Neural progenitor cell (in vitro differentiated cells): ENCODE results near the gene NEK10.

Experiments used
- EZH2 ChIP-seq: fragments of 200-600 bp; sonication (generic); IDR thresholded peaks from 2 replicates; pipeline ENCODE4 v1.6.1; 2017; ENCODE audit warnings: antibody characterized with exemption, mild to moderate bottlenecking, moderate library complexity
- EZH2phosphoT487 ChIP-seq: fragments of 200-600 bp; sonication (generic); IDR thresholded peaks from 2 replicates; pipeline ENCODE4 v1.6.1; 2017; ENCODE audit warnings: antibody characterized with exemption
- TF ChIP-seq, protein P1 (sequence below): fragments of 200-600 bp; sonication (generic); IDR thresholded peaks from 2 replicates; pipeline ENCODE4 v1.5.1; 2017; ENCODE audit warnings: antibody characterized with exemption, mild to moderate bottlenecking

- TF ChIP-seq, protein P1, sequence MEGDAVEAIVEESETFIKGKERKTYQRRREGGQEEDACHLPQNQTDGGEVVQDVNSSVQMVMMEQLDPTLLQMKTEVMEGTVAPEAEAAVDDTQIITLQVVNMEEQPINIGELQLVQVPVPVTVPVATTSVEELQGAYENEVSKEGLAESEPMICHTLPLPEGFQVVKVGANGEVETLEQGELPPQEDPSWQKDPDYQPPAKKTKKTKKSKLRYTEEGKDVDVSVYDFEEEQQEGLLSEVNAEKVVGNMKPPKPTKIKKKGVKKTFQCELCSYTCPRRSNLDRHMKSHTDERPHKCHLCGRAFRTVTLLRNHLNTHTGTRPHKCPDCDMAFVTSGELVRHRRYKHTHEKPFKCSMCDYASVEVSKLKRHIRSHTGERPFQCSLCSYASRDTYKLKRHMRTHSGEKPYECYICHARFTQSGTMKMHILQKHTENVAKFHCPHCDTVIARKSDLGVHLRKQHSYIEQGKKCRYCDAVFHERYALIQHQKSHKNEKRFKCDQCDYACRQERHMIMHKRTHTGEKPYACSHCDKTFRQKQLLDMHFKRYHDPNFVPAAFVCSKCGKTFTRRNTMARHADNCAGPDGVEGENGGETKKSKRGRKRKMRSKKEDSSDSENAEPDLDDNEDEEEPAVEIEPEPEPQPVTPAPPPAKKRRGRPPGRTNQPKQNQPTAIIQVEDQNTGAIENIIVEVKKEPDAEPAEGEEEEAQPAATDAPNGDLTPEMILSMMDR = no peak
- no peak for TF ChIP-seq EZH2
- no peak for TF ChIP-seq EZH2phosphoT487
Observed at GRCh38 chr3:27244374-27244773, 124.8 kb downstream of the NEK10 start.
